ENCODE measurements around the gene DNAJC5. TPM values are rescaled to one million over a fixed set of nuclear protein-coding genes. Genes with fewer than 3 reads are reported as not detected.

The DNAJC5 gene, protein sequence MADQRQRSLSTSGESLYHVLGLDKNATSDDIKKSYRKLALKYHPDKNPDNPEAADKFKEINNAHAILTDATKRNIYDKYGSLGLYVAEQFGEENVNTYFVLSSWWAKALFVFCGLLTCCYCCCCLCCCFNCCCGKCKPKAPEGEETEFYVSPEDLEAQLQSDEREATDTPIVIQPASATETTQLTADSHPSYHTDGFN
- total RNA-seq = 63.2 and 67.9 TPM in 2 replicates

DNA sequence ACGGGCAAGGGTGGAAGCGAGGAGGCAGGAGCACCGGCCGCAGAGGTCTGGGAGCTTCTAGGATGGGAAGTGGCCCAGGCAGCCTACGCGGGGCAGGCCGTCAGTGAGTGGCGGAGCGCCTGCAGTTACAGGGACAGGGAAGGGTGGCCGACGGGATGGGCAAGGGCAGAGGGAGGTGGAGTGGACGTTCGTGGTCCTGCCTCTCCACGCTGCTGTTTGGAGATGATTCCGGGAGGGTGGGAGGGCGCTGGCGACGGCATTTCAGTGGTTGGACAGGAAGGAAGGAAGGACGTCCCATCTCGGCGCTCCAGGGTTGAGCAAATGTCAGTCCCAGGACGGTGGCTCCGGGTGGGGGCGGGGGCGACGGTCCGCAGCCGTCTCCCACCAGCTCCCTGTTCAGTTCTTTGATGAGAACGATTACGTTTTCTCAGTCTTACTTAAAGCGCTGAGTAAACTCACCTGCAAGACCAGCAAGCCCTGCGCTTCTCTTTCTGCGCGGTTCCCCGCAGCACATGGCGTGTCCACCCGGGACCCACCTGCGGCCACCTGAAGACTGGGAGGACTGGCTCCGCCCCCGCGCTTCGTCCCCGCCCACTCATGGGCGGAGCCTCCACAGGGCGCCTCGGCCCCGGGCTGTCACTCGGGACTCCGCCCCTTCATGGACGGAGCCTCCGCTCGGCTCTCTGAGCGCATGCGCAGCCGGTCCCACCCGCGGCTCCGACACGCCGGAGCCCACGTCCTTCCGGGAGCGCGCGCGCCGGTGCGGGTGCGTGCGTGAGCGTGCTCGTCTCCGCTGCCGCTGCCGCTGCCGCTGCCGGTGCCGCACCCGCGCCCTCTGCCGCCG, at the start of gene DNAJC5:
TSS of gene DNAJC5 (plus strand) at position 769 of the 844 bp plus-strand sequence. CDS start 33,220 bp downstream, outside the sequence.

DNA sequence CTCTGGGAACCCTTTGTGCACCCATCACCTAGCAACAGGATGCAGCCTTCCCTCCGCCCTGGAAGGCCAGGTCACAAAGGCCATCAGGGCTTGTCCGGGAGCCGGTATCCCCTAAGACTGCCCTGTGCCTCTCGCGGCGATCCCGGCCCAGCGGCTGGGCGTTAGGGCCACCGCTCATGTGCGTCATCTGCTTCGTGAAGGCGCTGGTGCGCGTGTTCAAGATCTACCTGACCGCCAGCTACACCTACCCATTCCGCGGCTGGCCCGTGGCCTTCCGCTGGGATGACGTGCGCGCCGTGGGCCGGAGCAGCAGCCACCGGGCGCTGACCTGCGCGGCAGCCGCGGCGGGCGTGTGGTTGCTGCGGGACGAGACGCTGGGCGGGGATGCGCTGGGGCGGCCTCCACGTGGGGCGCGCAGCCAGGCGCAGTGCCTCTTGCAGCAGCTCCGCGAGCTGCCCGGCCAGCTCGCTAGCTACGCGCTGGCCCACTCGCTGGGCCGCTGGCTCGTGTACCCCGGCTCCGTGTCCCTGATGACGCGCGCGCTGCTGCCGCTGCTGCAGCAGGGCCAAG, 33.5 kb upstream of the DNAJC5 start, which contains the start of gene ABHD16B:
TSS of gene ABHD16B (plus strand) at position 134 of the 570 bp plus-strand sequence. CDS start at position 177, 43 bp downstream.

DNA sequence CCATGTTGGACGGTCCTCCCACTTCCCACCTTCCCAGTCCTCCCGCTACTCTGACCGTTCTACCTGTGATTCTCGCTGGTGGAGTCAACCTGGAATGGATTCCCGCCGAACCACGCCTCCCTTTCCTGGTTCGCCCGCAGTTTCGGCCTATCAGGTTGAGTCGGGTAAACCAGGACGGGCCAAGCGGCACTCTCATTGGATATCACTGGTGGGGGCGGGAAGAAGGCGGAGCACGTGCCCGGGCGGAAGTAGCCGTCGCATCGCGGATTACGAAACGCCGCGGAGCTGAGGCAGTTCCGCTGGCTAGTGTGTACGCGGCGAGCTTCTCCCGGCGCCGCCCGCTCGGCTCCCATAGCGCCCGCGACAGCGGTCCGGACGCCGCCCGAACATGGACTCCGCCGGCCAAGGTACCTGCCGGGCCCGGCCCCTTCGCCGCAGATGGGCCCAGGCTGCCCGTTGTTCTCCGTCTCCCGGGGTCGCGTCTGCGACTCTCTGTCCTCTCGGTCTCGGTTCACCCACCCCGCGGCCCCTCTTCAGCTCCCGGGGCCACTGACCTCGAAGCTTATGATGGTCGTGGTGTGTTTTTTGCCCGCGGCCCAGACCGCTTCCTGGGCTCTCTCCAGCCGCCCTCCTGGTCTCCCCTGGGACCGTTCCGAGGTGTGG, 29.8 kb upstream of the DNAJC5 start, which contains the start of gene TPD52L2:
TSS of gene TPD52L2 (plus strand) at position 293 of the 663 bp plus-strand sequence. CDS start at position 389, 96 bp downstream.

DNA sequence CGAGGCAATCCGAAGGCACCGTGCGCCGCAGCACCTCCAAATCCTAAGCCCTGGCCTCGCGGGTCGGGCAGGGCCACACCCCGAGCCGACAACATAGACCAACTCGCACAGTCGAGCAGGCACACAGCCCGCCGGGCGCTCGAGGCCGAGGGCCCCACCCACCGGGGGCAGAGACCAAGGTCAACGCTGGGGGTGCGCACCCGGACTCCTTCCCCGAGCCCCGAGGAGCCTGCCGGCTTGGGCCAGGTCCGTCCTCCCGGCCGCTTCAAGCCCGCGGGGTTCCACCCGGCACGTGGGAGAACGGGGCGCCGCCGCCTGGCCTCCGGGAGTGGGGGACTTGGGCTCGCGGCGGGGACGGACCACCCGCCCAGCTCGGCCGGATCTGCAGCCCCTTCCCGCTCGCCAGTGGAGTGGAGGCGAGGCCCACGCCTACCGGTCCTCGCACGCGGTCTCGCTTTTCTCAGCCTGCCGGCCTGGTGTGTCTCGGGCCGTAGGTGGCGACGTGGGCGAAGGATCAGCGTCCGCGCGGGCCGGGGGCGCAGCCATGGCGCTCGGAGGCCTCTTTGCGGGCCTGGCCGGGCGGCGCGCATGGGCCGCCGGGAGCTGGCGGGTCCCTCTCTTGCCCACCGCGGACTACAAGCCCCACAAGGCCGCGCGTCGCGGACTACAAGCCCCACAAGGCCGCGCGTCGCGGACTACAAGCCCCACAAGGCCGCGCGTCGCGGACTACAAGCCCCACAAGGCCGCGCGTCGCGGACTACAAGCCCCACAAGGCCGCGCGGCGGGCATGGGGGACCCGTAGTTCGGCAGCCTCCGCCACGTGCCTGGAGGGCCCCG, 61.1 kb downstream of the DNAJC5 start, which contains the start of gene UCKL1:
TSS of gene UCKL1 (minus strand) at position 590 of the 837 bp plus-strand sequence. CDS start at position 546, 44 bp downstream.

DNA sequence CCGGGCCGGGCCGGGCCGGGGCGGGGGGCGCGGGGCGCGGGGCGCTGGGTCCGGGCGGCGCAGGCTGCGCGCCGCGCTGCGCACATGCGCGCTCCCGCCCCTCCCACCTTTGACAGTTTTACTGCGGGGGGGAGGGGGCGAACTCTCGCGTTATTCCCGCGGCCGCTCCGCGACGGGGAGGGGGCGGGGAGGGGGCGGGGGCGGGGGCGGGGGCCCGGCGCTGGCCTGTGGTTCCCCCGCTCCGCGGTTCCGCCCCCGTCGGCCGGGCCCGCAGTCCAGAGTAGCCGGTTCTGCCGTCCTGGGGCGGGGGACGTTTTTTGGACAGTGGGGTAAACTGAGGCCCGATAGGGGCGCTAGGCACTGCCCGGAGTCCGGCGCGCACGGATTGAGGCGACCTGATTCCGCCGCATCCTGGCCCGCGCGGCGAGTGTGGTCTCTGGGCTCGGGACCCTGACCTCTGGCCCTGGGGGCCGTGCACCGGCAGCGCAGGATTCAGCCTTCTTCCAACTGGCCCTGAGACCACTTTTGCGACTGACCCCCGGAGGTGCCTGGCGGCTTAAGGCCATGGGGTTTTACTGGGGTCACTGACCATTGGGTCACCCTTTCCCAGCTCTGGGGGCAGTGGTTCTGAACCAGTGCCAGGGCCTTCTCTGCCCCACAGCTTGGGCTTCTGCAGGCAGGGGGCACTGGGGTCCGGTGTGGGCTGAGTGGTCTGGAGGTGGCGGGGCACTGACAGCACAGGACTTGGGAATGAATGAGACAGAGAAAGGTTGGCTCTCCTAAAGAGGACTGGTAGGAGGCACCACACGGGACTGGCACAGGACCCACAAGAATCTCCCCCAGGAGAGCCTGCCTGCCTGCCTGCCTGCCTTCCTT, 75.2 kb downstream of the DNAJC5 start, which contains the start of gene ZNF512B:
TSS of gene ZNF512B (minus strand) at position 93 of the 876 bp plus-strand sequence. CDS start 1,980 bp downstream, outside the sequence.

DNA sequence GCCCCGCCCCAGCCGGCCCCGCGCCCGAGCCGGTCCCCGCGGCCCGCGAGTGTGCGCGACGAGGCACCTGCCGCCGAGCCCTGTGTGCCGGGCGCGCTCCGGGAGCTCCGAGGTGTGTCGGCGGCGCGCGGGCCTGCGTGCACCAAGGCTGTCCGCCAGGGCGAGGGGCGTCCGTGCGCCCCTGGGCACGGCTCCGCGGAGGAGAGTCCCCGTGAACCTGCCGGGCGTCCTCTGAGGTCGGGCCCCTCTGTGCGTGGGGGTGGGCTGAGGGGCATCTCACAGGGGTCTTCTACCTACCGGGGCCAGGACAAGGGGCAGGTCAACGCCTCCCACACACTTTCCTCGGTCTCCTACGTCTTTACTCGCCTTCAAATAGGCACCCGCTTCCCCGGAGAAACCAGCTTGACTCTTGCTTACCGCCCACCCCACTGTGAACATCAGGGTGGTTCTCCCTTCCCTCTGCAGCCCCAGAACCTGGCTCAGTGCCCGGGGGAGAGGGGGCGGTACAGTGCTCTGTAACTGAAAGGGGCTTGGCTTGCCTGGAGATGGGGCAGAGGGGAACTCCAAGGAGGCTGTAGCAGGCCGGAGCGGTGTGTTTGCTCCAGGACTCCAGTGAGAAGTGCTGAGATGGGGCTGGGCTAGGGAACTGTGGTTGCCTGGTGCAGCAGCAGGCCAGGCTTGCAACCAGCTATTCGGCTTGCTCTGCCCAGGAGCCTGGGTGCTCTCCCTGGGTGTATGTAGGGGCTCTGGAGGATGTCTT, 84.8 kb downstream of the DNAJC5 start, which contains the start of gene SAMD10:
TSS of gene SAMD10 (minus strand) at position 86 of the 760 bp plus-strand sequence. CDS start 175 bp downstream, outside the sequence.

DNA sequence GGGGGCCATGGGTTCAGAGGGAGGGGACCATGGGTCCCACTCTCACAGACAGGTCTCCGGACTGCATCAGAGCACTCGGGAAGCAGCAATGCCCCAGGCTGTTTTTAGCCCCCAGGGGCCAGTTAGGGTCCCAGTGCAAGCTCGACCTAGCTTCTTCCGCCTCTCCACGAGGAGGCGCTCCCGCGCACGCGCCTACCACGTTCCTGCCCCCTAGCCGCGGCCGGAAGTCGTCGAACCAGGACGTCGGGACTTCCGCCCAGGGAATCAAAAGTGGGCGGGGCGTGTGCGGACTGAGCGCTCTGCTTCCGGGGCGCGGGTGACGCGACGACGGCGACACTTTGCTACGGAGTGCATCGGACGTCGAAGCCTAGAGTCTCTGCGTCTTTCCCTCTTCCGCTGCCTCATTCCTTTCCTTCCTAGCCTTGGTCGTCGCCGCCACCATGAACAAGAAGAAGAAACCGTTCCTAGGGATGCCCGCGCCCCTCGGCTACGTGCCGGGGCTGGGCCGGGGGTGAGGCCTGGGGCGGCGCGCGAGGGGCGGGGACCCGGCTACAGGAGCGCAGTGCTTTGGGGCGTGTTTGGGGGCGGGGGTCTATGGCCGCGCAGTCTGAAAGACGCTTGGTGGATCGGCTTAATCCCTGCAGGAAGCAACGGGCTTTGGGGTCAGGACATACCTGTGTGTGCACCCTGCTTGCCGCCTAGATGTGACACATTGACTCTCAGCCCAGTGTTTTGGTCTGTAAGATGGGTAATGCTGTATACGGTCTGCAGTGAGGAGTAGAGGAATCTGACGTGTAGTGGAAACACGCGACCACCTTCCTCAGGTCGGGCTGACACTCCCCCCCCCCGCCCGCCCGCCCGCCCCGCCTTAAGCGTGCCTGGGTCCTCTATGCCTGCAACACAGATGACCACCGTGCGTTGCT, 86.1 kb downstream of the DNAJC5 start, which contains the start of gene PRPF6:
TSS of gene PRPF6 (plus strand) at position 327 of the 923 bp plus-strand sequence. CDS start at position 441, 114 bp downstream.

Other genes starting within 250 kb of the DNAJC5 start
- 0.32 and 0.76 TPM in 2 replicates for gene STMN3, start 241.7 kb upstream of the DNAJC5 start, total RNA-seq
- 8.4 and 11.2 TPM in 2 replicates for gene RTEL1, start 236.8 kb upstream of the DNAJC5 start, total RNA-seq
- gene TNFRSF6B, start 198.5 kb upstream of the DNAJC5 start, total RNA-seq = 7.1 and 41.5 TPM in 2 replicates
- gene ARFRP1, start 187.2 kb upstream of the DNAJC5 start, total RNA-seq = 31.2 and 41.9 TPM in 2 replicates
- gene ZGPAT, start 187.1 kb upstream of the DNAJC5 start, total RNA-seq = 20.5 and 24.8 TPM in 2 replicates
- 1.3 and 4.3 TPM in 2 replicates for gene LIME1, start 158.5 kb upstream of the DNAJC5 start, total RNA-seq
- gene SLC2A4RG, start 155.3 kb upstream of the DNAJC5 start, total RNA-seq = 9.1 and 10.4 TPM in 2 replicates
- gene ZBTB46, start 63.9 kb upstream of the DNAJC5 start, total RNA-seq = 2.9 and 4.9 TPM in 2 replicates
- not detected in 2 replicates for gene ABHD16B, start 33.6 kb upstream of the DNAJC5 start, total RNA-seq
- 114 and 127 TPM in 2 replicates for gene TPD52L2, start 29.9 kb upstream of the DNAJC5 start, total RNA-seq
- 22.9 and 28.9 TPM in 2 replicates for gene UCKL1, start 61.3 kb downstream of the DNAJC5 start, total RNA-seq
- 6.5 and 8.2 TPM in 2 replicates for gene ZNF512B, start 74.8 kb downstream of the DNAJC5 start, total RNA-seq
- gene SAMD10, start 84.5 kb downstream of the DNAJC5 start, total RNA-seq = 2.6 TPM in 2 replicates
- gene PRPF6, start 86.0 kb downstream of the DNAJC5 start, total RNA-seq = 61.7 and 62.0 TPM in 2 replicates
- 2.6 and 3.0 TPM in 2 replicates for gene C20orf204, start 141.1 kb downstream of the DNAJC5 start, total RNA-seq
- gene SOX18, start 154.5 kb downstream of the DNAJC5 start, total RNA-seq = 18.2 and 24.4 TPM in 2 replicates
- gene TCEA2, start 168.1 kb downstream of the DNAJC5 start, total RNA-seq = 20.7 and 31.2 TPM in 2 replicates
- 11.7 and 18.2 TPM in 2 replicates for gene RGS19, start 184.4 kb downstream of the DNAJC5 start, total RNA-seq
- gene OPRL1, start 185.0 kb downstream of the DNAJC5 start, total RNA-seq = 0.61 and 2.3 TPM in 2 replicates
- 0.97 TPM in 1 of 2 replicates, not detected in the other for gene LKAAEAR1, start 189.3 kb downstream of the DNAJC5 start, total RNA-seq
- gene NPBWR2, start 212.4 kb downstream of the DNAJC5 start, total RNA-seq = not detected in 2 replicates